Lung (tissue), 12 donors: ENCODE measurements around the gene ZNF311. TPM values are rescaled to one million over a fixed set of nuclear protein-coding genes. Genes with fewer than 3 reads are reported as not detected.

Source experiments
- ATAC-seq: fragments of 200-7000 bp; cut with Tn5 transposase; one replicate; pipeline ENCODE4 v1.9.1; 2020; ENCODE audit warnings: moderate number of reproducible peaks; ENCODE audit not compliant: insufficient read depth, low FRiP score
- DNase-seq, 3 donors: peaks; one replicate each; pipeline ENCODE4 v3.0.0-alpha.2; 2013 to 2017
- H3K27ac ChIP-seq, 2 donors: one replicate each; pipeline ENCODE4 v1.5.1; 2013; ENCODE audit warnings: mild to moderate bottlenecking in 2 of 2, moderate library complexity in 2 of 2, control low read depth in 1 of 2, inconsistent platforms in 1 of 2, low read depth in 1 of 2, low read length in 1 of 2
- H3K27me3 ChIP-seq, 3 donors: one replicate each; pipeline ENCODE4 v1.5.1; 2013; ENCODE audit warnings: low read length in 2 of 3; ENCODE audit not compliant: control insufficient read depth in 3 of 3, insufficient read depth in 3 of 3
- H3K36me3 ChIP-seq, 4 donors: one replicate each; pipeline ENCODE4 v1.5.1; 2013; ENCODE audit warnings: low read length in 4 of 4, mild to moderate bottlenecking in 1 of 4, moderate library complexity in 1 of 4; ENCODE audit not compliant: control insufficient read depth in 4 of 4, insufficient read depth in 4 of 4
- H3K4me1 ChIP-seq, 5 donors: one replicate each; pipeline ENCODE4 v1.5.1; 2013; ENCODE audit warnings: low read length in 5 of 5, mild to moderate bottlenecking in 2 of 5, moderate library complexity in 1 of 5; ENCODE audit not compliant: control insufficient read depth in 5 of 5, insufficient read depth in 5 of 5
- H3K4me3 ChIP-seq: one replicate; pipeline ENCODE4 v1.5.1; 2013; ENCODE audit warnings: mild to moderate bottlenecking, control low read depth, moderate library complexity
- H3K9ac ChIP-seq, 2 donors: one replicate each; pipeline ENCODE4 v1.5.1; 2013; ENCODE audit warnings: low read length in 2 of 2, control low read depth in 1 of 2; ENCODE audit not compliant: insufficient read depth in 1 of 2
- H3K9me3 ChIP-seq, 4 donors: one replicate each; pipeline ENCODE4 v1.5.1; 2013; ENCODE audit warnings: low read length in 3 of 4, mild to moderate bottlenecking in 1 of 4, moderate library complexity in 1 of 4; ENCODE audit not compliant: control insufficient read depth in 4 of 4, insufficient read depth in 3 of 4
- WGBS, 2 donors: extraction: QIAGEN DNeasy Blood & Tissue Kit; methylation state at CpG; one replicate each; pipeline ENCODE4 v1.1.7; 2013; 5-methylcytosine and 5-hydroxymethylcytosine counted together
- polyA plus RNA-seq, 2 donors: library from polyadenylated mRNA; stranded (reverse); fragments of 200-250 nt; gene quantifications; one replicate each; pipeline ENCODE4 v1.2.1, GENCODE V29; 2013
- total RNA-seq, 2 donors: library from RNA; depleted of rRNA in 1 of 2; stranded (reverse); fragments of >200 nt in 1 of 2; gene quantifications; one replicate each; pipeline ENCODE4 v1.2.1, GENCODE V29; 2014 to 2021
- TF ChIP-seq, protein P1 (sequence below): IDR thresholded peaks from 2 replicates; pipeline ENCODE4 v1.5.1; 2012; ENCODE audit warnings: mild to moderate bottlenecking; ENCODE audit errors: control extremely low read depth, extremely low read depth
- donor health status: control.
- donor health status: control.
- donor health status: Bipolar disorder and iron deficiency.
- donor health status: healthy.
- donor health status: DM: yes; HTN: yes; CAD: no.

Gene ZNF311
- total and polyA plus RNA-seq, 4 donors: 0.42 to 3.1 (median 1.4) TPM

DNA sequence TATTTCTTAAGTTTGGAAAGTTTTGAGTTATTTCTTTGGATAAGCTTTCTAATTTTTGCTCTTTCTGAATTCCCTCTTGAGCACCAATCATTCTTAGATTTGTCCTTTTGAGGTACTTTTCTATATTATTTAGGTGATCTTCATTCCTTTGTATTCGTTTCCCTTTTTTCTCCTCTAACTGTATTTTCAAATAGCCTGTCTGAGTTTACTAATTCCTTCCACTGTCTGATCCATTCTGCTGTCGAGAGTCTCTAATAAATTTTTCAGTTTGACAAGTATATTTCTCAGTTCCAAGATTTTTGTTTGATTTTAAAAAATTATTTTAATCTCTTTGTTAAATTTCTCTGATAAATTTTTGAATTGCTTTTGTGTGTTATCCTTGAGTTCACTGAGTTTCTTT, 16.3 kb upstream of the ZNF311 start:
- TF ChIP-seq, protein P1, sequence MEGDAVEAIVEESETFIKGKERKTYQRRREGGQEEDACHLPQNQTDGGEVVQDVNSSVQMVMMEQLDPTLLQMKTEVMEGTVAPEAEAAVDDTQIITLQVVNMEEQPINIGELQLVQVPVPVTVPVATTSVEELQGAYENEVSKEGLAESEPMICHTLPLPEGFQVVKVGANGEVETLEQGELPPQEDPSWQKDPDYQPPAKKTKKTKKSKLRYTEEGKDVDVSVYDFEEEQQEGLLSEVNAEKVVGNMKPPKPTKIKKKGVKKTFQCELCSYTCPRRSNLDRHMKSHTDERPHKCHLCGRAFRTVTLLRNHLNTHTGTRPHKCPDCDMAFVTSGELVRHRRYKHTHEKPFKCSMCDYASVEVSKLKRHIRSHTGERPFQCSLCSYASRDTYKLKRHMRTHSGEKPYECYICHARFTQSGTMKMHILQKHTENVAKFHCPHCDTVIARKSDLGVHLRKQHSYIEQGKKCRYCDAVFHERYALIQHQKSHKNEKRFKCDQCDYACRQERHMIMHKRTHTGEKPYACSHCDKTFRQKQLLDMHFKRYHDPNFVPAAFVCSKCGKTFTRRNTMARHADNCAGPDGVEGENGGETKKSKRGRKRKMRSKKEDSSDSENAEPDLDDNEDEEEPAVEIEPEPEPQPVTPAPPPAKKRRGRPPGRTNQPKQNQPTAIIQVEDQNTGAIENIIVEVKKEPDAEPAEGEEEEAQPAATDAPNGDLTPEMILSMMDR: no peak
- H3K9me3 ChIP-seq: peaks cover 0 to 3% (median 0%) of the 10 kb centered on the region in 4 donors
- no peak overlapping the region for H3K9ac ChIP-seq
- H3K27ac ChIP-seq: no peak overlapping the region
- DNase-seq (no peak), ATAC-seq (no peak)
- H3K4me3 ChIP-seq: no peak overlapping the region
- 78 to 81% methylated on average over 2 of the region's 2 CpGs for WGBS, 2 donors
- peaks cover 3 to 9% (median 4%) of the 10 kb centered on the region in 3 donors for H3K27me3 ChIP-seq
- H3K4me1 ChIP-seq: peaks cover 0 to 3% (median 0%) of the 10 kb centered on the region in 5 donors
- H3K36me3 ChIP-seq: no peaks in the 10 kb centered on the region

GRCh38 chr6:29019629-29020028, 14.5 kb upstream of the ZNF311 start:
- H3K27ac ChIP-seq: no peak overlapping the region
- H3K4me3 ChIP-seq: no peak overlapping the region
- peaks cover 0 to 4% (median 0%) of the 10 kb centered on the region in 5 donors for H3K4me1 ChIP-seq
- TF ChIP-seq, protein P1: no peak
- no peak for DNase-seq
- no peak overlapping the region for H3K9ac ChIP-seq
- WGBS, 2 donors: 66 to 76% methylated on average over 2 of the region's 2 CpGs
- peaks cover 0 to 6% (median 0%) of the 10 kb centered on the region in 4 donors for H3K9me3 ChIP-seq
- peaks cover 3 to 5% (median 4%) of the 10 kb centered on the region in 3 donors for H3K27me3 ChIP-seq
- no peaks in the 10 kb centered on the region for H3K36me3 ChIP-seq
- no peak for ATAC-seq

DNA sequence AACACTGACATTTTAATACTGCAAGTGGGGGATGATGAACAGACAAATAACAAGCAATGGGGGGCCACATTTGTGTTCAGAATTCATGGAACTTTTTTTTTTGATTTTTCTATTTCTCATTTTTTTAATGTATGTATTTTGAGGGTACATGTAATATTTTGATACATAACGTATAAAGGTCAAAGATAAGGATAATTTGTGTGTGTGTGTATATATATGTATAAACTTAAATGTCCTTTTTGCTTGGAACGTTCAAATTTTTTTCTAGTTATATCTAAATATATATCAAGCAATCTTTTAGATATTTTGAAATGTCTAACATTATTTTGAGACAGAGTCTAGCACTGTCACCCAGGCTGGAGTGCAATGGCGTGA, 12.3 kb upstream of the ZNF311 start:
- TF ChIP-seq, protein P1: no peak
- Histone ChIP-seq H3K27me3 (peaks cover 3 to 21% (median 9%) of the 10 kb centered on the region in 3 donors), H3K9ac (no peak overlapping the region), H3K9me3 (peaks cover 0 to 6% (median 0%) of the 10 kb centered on the region in 4 donors), H3K4me3 (no peak overlapping the region), H3K4me1 (peaks cover 0 to 4% (median 0%) of the 10 kb centered on the region in 5 donors), H3K36me3 (no peaks in the 10 kb centered on the region), H3K27ac (no peak overlapping the region)
- no peak for ATAC-seq
- DNase-seq: no peak
- WGBS, 2 donors: 40% methylated on average over 3 of the region's 3 CpGs
